GM18951 (cell line): ENCODE results near the gene CLDND2.

Experiments used
- POLR2A ChIP-seq: IDR thresholded peaks from 4 replicates; pipeline ENCODE4 v1.6.1; 2011; ENCODE audit warnings: mild to moderate bottlenecking; ENCODE audit not compliant: insufficient read length, insufficient read depth; ENCODE audit errors: extremely low read depth
- in situ Hi-C: fragments of 300-500 bp; cut with MboI; formaldehyde crosslinking; loops from one replicate; pipeline ENCODE4 v1.12.0; 2022; ENCODE audit warnings: low sequenced_read_pairs, mixed read lengths, inconsistent platforms; ENCODE audit not compliant: unreplicated experiment

The CLDND2 gene

GRCh38 chr19:51396175-51396574 lies 27.4 kb upstream of the CLDND2 start:
- in situ Hi-C loops = no loop called here
- TF ChIP-seq POLR2A = no peak

DNA sequence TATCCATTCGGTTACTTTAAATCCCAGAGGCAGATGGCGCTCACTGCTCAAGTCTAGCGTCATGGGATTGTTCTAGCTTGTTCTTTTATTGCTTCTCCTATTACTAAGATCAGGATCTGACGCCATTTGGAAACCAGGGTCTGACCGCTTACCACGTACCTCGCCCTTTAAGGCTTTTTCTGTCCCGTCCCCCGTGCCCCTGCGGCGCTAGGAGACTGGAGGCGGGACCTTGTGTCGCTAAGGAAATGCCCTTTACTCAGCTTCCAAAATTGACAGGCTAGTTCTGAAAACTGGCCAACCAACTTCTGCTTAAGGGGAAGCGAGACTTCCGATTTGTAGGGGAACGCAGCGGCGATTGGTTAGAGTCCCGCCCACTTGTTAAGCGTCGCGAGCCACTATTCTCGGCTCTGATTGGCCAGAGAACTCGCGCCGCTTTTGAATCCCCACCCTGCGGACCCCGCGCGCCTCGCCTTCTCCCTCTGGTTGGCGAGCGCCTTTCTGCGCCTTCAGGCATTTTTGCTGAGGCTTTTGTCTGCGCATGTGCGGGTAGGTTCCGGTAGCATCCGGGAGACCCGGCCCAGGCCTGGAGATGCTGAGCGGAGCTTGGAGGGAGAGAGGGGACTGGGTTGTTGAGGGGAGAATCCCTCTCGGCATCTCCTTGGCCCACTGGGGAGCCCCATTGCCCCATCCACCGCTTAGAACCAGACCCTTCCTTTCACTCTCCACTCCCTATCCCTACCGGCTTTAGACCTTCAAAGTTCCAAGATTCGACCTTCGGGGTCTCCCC lies 25.4 kb upstream of the CLDND2 start:
- TF ChIP-seq POLR2A = peak; percentile 82
- in situ Hi-C loops = no loop called here

DNA sequence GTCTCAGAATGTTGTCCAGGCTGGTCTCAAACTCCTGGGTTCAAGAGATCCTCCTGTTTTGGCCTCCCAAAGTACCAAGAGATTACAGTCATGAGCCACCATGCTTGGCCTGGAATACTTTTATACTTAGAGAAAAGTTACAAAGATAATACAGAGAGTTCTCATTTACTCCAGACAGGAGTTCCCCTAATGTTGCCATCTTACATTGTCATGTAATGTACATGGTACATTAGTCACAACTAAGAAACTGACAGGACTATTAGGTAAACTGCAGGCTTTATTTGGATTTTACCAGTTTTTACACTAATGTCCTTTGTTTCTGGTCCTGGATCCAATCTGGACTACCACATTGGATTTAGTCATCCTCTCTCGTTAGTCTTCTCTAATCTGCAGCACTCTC lies 23.9 kb upstream of the CLDND2 start:
- in situ Hi-C loops = no loop called here
- TF ChIP-seq POLR2A = no peak

- in situ Hi-C loops = no loop called here
These were observed 22.3 kb upstream of the CLDND2 start for GRCh38 chr19:51391073-51391611.

DNA sequence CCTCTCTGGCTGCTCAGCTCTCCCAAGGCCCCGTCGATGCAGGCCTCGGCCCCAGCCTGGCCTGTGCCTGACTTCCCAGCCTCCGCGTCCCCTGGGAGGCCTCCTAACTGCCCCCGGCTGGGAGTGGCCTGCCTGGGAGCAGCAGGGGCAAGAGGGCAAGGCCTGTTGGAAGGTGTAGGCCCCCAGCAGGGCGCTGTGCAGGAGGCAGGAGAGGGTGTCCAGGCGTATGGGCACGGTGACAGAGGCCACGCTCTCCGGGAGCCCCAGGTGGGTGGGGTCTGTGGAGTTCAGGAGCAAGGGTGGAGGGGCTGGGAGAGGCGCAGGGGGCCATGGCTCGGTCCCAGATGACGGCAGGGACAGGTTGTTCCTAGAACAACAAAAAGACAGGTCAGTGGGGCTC lies 20.3 kb upstream of the CLDND2 start:
- TF ChIP-seq POLR2A = no peak
- in situ Hi-C loops = no loop called here

More at GRCh38 chr19:51391073-51391611, 22.3 kb upstream of the CLDND2 start:
- TF ChIP-seq POLR2A = no peak

- TF ChIP-seq POLR2A = no peak
- in situ Hi-C loops = no loop called here
These were observed 19.2 kb upstream of the CLDND2 start, which contains the start of gene LIM2 for GRCh38 chr19:51387924-51388389. LIM2 (minus strand) TSS chr19:51387974; CDS start chr19:51387443, 531 bp downstream.

GRCh38 chr19:51386882-51387520 lies 18.2 kb upstream of the CLDND2 start:
- in situ Hi-C loops = no loop called here

GRCh38 chr19:51382004-51382403 lies 13.2 kb upstream of the CLDND2 start:
- no peak for TF ChIP-seq POLR2A
- in situ Hi-C loops = no loop called here

More at GRCh38 chr19:51386882-51387520, 18.2 kb upstream of the CLDND2 start:
- TF ChIP-seq POLR2A = no peak

DNA sequence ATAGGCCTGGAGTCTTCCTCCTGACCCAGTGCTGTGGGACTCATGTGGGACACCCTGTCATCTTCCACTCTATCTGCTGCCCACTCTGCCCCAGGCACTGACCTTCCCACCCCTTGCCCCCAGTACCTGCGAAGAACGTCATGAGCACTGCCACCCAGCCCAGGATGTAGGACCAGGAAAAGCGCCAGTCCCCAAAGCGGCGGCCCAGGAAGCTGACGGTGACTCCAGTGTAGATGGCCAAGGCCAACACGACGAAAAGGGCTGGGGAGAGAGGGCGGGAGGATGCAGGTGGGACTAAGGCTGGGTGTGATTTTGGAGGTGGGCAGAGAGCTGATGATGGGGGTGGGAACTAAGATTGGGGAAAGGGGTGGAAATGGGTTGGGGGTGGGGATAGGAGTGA lies 11.6 kb upstream of the CLDND2 start:
- TF ChIP-seq POLR2A = no peak
- in situ Hi-C loops = no loop called here

DNA sequence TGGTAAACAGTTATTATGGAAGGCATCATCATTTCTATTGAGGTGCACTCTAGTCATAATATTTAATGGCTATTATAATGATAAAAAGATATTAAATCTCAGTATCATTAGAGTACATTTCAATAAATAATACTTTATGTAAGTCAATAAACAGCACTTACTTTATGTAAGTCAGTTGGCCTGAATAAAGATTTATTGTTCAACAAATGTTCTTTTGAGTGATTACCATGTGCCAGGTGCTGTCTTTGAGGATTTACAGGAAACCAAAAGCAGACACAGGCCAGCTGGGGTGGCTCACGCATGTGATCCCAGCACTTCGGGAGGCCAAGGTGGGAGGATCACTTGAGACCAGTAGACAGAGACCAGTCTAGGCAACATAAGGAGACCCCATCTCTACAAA lies 8.6 kb upstream of the CLDND2 start:
- no peak for TF ChIP-seq POLR2A
- in situ Hi-C loops = no loop called here

- no peak for TF ChIP-seq POLR2A
- in situ Hi-C loops = no loop called here
These were observed 6.9 kb upstream of the CLDND2 start for GRCh38 chr19:51375504-51376221.

- TF ChIP-seq POLR2A = peak; percentile 23
- in situ Hi-C loops = no loop called here
These were observed 4.1 kb upstream of the CLDND2 start, which contains the start of gene NKG7 for GRCh38 chr19:51372649-51373504. NKG7 (minus strand) TSS chr19:51372654; CDS start chr19:51372535, 119 bp downstream.
